ENCODE results near the gene PIK3C3.

Gene PIK3C3

GRCh38 chr18:41954827-41955613 lies at the start of gene PIK3C3:
Gene PIK3C3 (plus strand): TSS chr18:41955234. CDS start chr18:41955292, 58 bp downstream.
- peak; percentile 92 for DNase-seq (ENCODE audit: low read depth, low spot score)

GRCh38 chr18:41905786-41906527 lies 49.1 kb upstream of the PIK3C3 start:
- no peak for DNase-seq (ENCODE audit: low read depth, low spot score)

- no peak for DNase-seq (ENCODE audit: low read depth, low spot score)
Observed at GRCh38 chr18:41906528-41907146, 48.4 kb upstream of the PIK3C3 start.

GRCh38 chr18:41917181-41917580 lies 37.9 kb upstream of the PIK3C3 start:
- DNase-seq (ENCODE audit: low read depth, low spot score) = no peak

- DNase-seq (ENCODE audit: low read depth, low spot score) = no peak
Observed at GRCh38 chr18:41921770-41922169, 33.3 kb upstream of the PIK3C3 start.

- no peak for DNase-seq (ENCODE audit: low read depth, low spot score)
Observed at GRCh38 chr18:41922176-41922575, 32.9 kb upstream of the PIK3C3 start.

GRCh38 chr18:41922841-41923240 lies 32.2 kb upstream of the PIK3C3 start:
- DNase-seq (ENCODE audit: low read depth, low spot score) = no peak

GRCh38 chr18:41923446-41923845 lies 31.6 kb upstream of the PIK3C3 start:
- no peak for DNase-seq (ENCODE audit: low read depth, low spot score)

GRCh38 chr18:41928581-41928980 lies 26.5 kb upstream of the PIK3C3 start:
- no peak for DNase-seq (ENCODE audit: low read depth, low spot score)

GRCh38 chr18:41932899-41933298 lies 22.1 kb upstream of the PIK3C3 start:
- no peak for DNase-seq (ENCODE audit: low read depth, low spot score)

GRCh38 chr18:41933778-41934177 lies 21.3 kb upstream of the PIK3C3 start:
- DNase-seq (ENCODE audit: low read depth, low spot score) = no peak

- DNase-seq (ENCODE audit: low read depth, low spot score) = no peak
Observed at GRCh38 chr18:41936471-41937134, 18.4 kb upstream of the PIK3C3 start.

GRCh38 chr18:41938445-41938844 lies 16.6 kb upstream of the PIK3C3 start:
- DNase-seq (ENCODE audit: low read depth, low spot score) = no peak

GRCh38 chr18:41939326-41939725 lies 15.7 kb upstream of the PIK3C3 start:
- DNase-seq (ENCODE audit: low read depth, low spot score) = no peak

- DNase-seq (ENCODE audit: low read depth, low spot score) = no peak
Observed at GRCh38 chr18:41940506-41941215, 14.4 kb upstream of the PIK3C3 start.

- no peak for DNase-seq (ENCODE audit: low read depth, low spot score)
Observed at GRCh38 chr18:41942254-41942653, 12.8 kb upstream of the PIK3C3 start.

GRCh38 chr18:41948544-41949110 lies 6.4 kb upstream of the PIK3C3 start:
- DNase-seq (ENCODE audit: low read depth, low spot score) = no peak

- DNase-seq (ENCODE audit: low read depth, low spot score) = no peak
Observed at GRCh38 chr18:41949206-41949920, 5.7 kb upstream of the PIK3C3 start.

GRCh38 chr18:41955688-41956087 lies 654 bp downstream of the PIK3C3 start:
- no peak for DNase-seq (ENCODE audit: low read depth, low spot score)

GRCh38 chr18:41959045-41959444 lies 4.0 kb downstream of the PIK3C3 start:
- no peak for DNase-seq (ENCODE audit: low read depth, low spot score)

Data from activated naive CD8-positive, alpha-beta T cell treated with anti-CD3 and anti-CD28 coated beads, Interleukin-2, amount 50 U/mL, for 16 hours (primary cell).